ENCODE data around the gene MRM2.

The MRM2 gene

GRCh38 chr7:2245883-2246675 is 4.1 kb upstream of the MRM2 start:
- no peak for DNase-seq

DNA sequence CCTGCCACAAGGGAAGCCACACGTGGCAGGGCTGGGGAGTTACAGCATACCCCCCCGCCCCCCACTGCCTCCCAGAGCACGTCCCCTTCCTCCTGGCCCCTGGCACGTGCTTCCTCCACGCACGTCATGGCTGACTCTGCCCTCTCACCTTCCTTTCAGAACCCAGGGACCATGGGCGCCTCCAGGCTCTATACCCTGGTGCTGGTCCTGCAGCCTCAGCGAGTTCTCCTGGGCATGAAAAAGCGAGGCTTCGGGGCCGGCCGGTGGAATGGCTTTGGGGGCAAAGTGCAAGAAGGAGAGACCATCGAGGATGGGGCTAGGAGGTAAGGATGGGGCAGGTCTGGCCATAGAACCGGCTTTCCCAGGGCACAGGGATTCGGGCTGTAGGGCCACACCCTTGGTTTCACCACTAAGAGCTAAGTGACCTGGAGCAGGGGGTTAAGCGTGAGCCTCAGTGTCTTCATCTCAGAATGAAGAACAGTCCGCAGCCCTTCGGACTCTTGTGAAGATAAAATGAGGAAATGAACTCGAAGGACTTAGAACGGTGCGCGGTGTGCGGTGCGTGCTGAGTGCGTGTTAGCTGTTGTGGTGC is 2.5 kb upstream of the MRM2 start:
- no peak for DNase-seq

DNA sequence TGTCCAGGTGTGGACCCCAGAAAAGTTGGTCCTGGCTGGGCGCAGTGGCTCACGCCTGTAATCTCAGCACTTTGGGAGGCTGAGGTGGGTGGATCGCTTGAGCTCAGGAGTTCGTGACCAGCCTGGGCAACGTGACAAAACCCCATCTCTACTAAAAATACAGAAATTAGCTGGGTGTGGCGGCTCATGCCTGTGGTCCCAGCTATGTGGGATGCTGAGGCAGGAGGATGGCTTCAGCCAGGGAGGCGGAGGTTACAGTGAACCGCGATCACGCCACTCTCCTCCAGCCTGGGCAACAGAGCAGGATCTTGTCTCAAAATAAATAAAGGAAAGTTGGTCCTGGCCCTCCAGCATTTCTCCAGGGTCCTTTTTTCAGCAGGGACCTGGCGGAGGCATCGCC is 1.5 kb upstream of the MRM2 start:
- DNase-seq = no peak

DNA sequence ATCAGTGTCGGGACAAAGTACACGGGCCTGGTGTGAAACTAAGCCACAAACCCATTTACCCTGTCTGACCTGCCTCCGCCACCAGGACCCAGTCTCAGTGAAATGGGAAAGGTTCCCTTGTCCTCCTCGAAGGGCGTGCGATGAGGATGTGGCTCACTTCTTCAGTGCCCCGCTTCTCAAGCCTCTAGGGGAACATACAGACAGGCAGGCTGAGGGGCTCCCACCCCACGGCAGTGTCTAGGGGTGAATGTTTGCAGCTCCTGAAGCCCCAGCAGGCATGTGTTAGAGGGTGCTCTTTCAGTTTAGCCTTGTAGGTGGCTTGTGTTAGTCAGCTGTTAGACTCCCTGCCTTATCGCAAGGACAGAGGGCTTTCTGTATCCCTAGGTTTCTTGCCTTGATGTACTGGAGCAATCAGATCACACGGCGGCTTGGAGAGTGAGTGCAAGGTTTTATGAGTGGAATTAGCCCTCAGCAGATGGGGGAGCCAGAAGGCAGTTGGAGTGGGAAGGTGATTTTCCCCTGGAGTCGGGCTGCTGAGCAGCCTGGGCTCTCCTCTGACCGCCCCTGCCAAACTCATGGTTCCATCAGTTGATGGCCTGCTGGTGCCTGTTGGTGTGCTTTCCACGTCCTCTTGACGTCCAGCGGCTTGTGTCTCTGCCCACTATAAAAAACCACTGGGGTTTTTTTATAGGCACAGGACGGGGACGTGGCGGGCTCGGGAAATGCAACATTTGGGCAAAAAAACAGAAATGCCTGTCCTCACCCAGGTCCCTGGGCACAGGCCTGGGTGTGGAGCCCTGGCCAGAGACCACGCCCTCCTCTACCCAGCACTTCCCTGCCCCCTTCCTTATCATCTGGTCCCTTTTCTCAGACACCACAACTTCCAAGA is 780 bp upstream of the MRM2 start:
- DNase-seq = no peak

DNA sequence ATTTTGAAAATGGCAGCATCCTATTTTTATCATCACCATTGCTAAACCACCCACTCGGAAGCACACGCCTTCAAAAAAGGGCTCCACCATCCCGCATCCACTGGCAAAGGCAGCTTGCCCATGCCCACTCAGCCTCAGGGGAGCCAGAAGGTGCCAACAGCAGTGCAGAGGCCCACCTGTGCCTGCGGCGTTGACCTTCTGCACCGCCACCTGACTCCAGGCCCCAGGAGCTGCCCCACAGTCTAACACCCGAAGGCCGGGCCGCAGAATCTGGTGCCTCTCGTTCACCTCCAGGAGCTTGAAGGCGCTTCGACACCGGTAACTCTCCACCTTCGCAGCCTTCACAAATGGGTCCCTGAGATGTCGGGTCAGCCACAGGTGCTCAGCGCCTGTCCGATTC is 2.8 kb downstream of the MRM2 start:
- DNase-seq = no peak

DNA sequence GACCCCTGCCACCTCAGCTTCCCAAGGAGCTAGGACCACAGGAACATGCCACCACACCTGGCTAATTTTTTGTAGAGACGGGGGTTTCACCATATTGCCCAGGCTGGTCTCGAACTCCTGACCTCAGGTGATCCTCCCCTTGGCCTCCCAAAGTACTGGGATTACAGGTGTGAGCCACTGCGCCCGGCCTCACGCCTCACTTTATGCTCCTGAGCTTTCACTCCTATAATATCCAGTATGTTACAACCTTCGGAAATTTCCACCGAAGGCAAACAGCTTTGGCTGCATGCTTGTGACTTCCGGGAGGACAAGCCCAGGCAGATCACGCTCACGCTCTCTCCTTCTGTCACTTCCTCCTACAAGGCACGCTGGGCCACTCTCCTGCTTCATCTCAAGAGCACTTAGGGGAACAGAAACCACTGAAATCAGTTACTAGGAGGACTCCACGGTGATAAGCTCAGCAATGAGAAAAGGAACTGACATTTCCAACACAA is 4.8 kb downstream of the MRM2 start:
- DNase-seq = no peak

DNA sequence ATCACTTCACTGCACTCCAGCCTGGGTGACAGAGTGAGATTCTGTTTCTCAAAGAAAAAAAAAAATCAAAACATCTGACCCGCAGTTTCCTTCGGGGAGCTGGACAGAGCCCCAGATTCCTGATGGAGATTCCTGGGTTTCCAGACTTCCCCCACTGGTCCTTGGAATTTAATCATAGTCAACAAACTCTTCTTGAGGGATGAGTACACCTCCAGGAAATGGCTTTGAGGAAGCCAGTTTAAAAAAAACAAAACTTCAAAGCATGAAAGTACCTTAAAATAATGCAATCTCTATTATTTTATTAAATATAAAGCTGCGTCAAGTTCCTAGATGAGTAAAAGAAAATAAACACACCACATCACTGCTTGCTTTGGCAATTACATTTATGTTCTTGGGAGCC is 8.1 kb downstream of the MRM2 start:
- DNase-seq = no peak

DNA sequence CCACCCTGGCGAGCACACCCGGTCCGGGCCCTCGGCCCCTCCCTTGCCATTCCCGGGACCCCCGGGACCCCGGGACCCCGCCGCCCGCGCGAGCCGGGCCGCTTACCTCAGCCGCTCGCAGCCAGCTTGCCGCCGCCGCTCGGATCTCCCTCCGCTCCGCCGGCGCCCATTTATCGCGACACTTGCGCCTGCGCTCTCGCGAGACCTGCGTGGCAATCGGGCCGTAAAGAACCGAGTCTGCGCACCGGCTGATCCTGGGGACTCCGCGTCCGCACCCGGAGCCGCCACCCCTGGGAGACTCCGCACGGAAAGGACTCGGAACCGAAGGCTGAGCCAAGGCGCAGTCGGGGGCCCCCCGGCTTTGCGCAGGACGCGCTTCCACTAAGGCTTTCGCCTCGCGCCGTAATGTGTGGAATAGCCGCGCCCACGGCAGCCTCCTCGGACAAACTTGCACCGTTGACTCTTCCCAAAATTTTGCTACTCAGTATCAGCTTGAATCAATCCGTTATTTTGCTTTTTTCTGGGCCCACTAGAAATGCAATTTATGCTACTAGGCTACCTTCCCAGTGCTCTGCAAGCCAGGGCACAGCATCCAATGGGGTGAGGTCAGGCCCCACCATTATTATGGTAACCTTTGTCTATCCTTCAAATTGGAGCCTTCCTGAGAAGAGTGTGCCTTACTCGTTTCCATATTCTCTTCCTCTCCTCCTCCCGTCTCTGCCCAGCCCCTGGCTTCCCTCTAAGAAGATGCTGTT is 9.1 kb downstream of the MRM2 start, which contains the start of gene MAD1L1:
TSS of gene MAD1L1 (minus strand) at position 180 of the 755 bp plus-strand sequence. CDS start 2,812 bp downstream, outside the sequence.
- DNase-seq = peak; percentile 87

- DNase-seq = peak; percentile 13
These were observed 9.8 kb downstream of the MRM2 start for GRCh38 chr7:2231992-2232765.

- DNase-seq = no peak
These were observed 11.1 kb downstream of the MRM2 start for GRCh38 chr7:2230882-2231281.

DNA sequence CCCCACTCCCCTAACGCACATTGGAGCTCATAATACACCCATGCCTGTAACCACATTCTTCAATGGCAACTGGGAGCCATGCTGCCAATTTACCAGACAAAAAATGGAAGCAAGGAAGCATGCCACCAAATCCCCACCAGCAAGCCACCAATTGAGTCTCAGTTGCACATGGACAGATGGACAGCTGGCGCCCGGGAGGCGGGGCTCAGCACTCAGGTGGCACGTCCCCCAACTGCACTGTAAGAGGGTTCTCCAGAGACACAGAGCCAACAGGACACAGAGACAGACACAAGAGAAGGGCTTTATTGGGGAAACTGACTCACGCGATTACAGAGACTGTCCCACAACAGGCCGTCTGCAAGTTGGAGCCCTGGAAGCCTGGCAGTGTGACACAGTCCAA is 11.8 kb downstream of the MRM2 start:
- DNase-seq = no peak

- DNase-seq = no peak
These were observed 12.5 kb downstream of the MRM2 start for GRCh38 chr7:2229467-2229866.

DNA sequence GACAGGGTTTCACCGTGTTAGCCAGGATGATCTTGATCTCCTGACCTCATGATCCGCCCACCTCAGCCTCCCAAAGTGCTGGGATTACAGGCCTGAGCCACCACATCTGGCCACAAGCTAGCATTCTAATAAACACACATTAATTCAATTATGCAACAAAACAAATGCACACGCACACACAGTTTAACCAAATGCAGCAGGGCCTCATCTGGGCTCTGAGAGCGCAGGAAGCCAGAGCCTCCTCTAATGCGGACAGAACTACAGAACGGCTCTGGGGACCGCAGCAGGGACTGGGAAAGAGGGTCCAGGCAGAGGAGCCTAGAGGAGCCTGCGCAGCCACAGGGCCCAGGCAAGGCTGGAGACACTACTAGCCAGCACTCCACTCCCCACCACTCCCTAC is 13.1 kb downstream of the MRM2 start:
- no peak for DNase-seq

GRCh38 chr7:2227699-2228098 is 14.3 kb downstream of the MRM2 start:
- DNase-seq = no peak

DNA sequence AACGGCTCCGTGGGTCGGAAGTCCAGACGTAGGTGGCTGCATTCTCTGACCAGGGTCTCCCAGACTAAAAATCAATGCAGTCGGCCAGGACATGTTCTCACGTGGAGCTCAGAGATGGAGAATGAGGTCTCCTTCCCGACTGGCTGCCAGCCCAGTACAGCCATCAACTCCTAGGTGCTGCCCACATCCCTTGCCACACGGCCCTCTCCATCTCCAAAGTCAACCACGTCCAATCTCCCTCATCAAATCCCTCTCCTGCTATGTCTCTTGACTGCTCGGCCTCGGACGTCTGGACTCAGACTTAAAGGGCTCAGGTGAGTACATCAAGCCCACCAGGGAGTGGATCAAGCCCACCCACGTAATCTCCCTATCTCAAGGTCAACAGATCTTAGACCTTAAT is 16.2 kb downstream of the MRM2 start:
- no peak for DNase-seq

GRCh38 chr7:2225336-2225735 is 16.7 kb downstream of the MRM2 start:
- DNase-seq = no peak

DNA sequence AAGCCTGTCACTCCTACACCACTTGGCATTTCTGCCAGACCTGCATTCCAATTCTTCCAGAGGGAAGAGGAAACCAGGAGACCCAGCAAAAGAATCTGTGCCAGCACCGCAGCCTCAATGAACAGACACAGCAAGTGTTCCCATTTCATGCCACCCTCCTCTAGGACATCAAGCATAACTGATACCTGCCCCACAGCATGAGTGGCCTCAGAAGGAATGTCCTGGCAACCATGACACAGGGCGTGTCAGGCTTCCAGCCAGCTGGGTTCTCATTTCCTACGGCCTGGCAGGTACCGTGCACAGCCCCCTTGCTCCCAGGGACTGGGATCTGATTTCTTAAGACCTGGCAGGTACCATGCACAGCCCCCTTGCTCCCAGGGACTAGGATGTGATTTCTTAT is 17.1 kb downstream of the MRM2 start:
- no peak for DNase-seq

DNA sequence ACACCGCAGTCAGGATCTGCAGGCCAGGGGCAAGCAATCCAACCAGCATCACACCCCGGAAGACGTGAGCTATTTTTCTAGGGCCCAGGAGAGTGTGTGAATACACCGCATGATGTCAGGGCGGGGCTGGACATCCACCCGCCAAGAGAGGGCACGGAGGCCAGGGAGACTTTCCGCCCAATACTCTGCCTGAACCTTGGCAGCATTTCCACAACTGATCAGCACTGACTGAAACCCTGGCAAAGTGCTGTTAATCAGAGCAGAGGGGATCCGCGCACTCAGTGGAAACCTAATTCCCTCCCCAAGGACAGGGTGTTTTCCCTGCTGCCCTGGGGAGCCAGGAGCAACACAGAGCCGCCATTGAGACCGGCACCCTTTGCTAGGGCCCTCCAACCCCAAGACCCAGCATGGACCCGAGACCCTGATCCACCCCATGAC is 17.5 kb downstream of the MRM2 start:
- no peak for DNase-seq

- no peak for DNase-seq
These were observed 18.7 kb downstream of the MRM2 start for GRCh38 chr7:2223321-2223720.

DNA sequence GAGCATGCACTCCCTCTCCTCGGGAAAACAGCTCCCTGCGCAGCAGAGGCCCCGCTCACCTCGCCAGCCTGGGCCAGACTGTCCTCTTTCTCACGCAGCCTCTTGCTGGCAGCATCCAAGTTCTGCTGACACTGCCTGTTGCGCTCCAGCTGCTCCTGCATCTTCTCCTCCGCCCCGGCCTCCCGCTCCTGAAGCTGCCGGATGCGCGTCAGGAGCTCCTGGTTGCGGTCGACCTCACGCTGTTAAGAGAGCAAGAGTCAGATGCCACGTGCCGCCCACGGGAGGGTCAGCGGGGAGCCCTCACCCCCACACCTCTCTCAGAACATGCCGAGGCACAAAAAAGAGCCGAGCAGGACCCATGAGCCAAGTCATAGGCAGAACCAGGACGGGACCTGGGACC is 19.5 kb downstream of the MRM2 start:
- no peak for DNase-seq

DNA sequence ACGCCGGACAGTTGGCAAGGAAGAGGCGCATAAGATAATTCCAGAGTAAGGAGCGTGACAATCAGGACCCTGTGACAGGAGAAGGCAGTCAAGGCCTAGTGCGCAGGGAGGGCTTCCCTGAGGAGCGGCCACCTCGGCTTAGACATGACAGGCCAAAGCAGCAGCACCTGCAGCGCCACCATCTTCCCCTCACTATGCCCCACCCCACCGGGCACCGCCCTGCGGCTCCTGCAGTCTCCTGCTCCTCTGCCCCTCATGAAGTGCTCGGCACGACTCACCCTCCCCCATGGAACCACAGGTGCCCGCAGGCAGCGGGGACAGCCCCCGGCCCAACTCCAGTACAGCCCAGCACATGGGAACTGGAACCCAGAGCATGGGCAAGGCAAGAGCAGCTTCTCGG is 21.1 kb downstream of the MRM2 start:
- DNase-seq = no peak

GRCh38 chr7:2220506-2220905 is 21.5 kb downstream of the MRM2 start:
- no peak for DNase-seq

Data from activated CD4-positive, alpha-beta T cell treated with anti-CD3 and anti-CD28 coated beads, Interleukin-2, amount 50 U/mL, for 1 hour (primary cell).